Neural progenitor cell (in vitro differentiated cells): ENCODE measurements around the gene AUTS2. TPM values are rescaled to one million over a fixed set of nuclear protein-coding genes. Genes with fewer than 3 reads are reported as not detected.

Experiments used
- DNase-seq: peaks from one replicate; pipeline ENCODE4 v3.0.0-alpha.2; 2016; ENCODE audit warnings: low spot score
- H2AFZ ChIP-seq: fragments of 200-600 bp; sonication (generic); replicated peaks from 2 replicates; pipeline ENCODE4 v1.6.1; 2016; ENCODE audit warnings: antibody characterized with exemption
- H3F3A ChIP-seq: fragments of 200-600 bp; sonication (generic); 2 replicates; pipeline ENCODE4 v1.6.1; 2016; ENCODE audit warnings: antibody characterized with exemption, low read depth
- H3K27ac ChIP-seq: fragments of 200-600 bp; sonication (generic); 2 replicates; pipeline ENCODE4 v1.5.1; 2016; ENCODE audit warnings: mild to moderate bottlenecking
- H3K27me3 ChIP-seq: fragments of 200-600 bp; sonication (generic); 2 replicates; pipeline ENCODE4 v1.6.1; 2016; ENCODE audit warnings: mild to moderate bottlenecking, moderate library complexity
- H3K36me3 ChIP-seq: fragments of 200-600 bp; sonication (generic); 2 replicates; pipeline ENCODE4 v1.5.1; 2016
- H3K4me1 ChIP-seq: fragments of 200-600 bp; sonication (generic); 2 replicates; pipeline ENCODE4 v1.6.1; 2016; ENCODE audit warnings: mixed run types
- H3K4me2 ChIP-seq: fragments of 200-600 bp; sonication (generic); 2 replicates; pipeline ENCODE4 v1.6.1; 2016
- H3K4me3 ChIP-seq: fragments of 200-600 bp; sonication (generic); 2 replicates; pipeline ENCODE4 v1.5.1; 2016
- H3K79me2 ChIP-seq: fragments of 200-600 bp; sonication (generic); 2 replicates; pipeline ENCODE4 v1.6.1; 2016; ENCODE audit warnings: low read depth
- H3K9ac ChIP-seq: fragments of 200-600 bp; sonication (generic); 2 replicates; pipeline ENCODE4 v1.6.1; 2016
- H3K9me3 ChIP-seq: fragments of 200-600 bp; sonication (generic); 2 replicates; pipeline ENCODE4 v1.5.1; 2016; ENCODE audit warnings: low read depth
- H4K20me1 ChIP-seq: fragments of 200-600 bp; sonication (generic); 2 replicates; pipeline ENCODE4 v1.6.1; 2016; ENCODE audit warnings: low read depth
- H3K27ac Mint-ChIP-seq: 3 replicates; pipeline ENCODE4 v1.8.0; 2021; ENCODE audit warnings: mixed read lengths
- H3K27me3 Mint-ChIP-seq: 2 replicates; pipeline ENCODE4 v1.8.0; 2022; ENCODE audit warnings: low read depth, mild to moderate bottlenecking, inconsistent platforms, moderate library complexity, mixed read lengths; ENCODE audit not compliant: insufficient read depth
- H3K36me3 Mint-ChIP-seq: 3 replicates; pipeline ENCODE4 v1.8.0; 2021; ENCODE audit warnings: mixed read lengths
- H3K4me1 Mint-ChIP-seq: 3 replicates; pipeline ENCODE4 v1.8.0; 2021; ENCODE audit warnings: mixed read lengths
- H3K4me3 Mint-ChIP-seq: 3 replicates; pipeline ENCODE4 v1.8.0; 2021; ENCODE audit warnings: mild to moderate bottlenecking, moderate library complexity, mixed read lengths
- H3K9me3 Mint-ChIP-seq: 3 replicates; pipeline ENCODE4 v1.8.0; 2020; ENCODE audit warnings: mixed read lengths
- CTCF ChIP-seq: fragments of 200-600 bp; sonication (generic); IDR thresholded peaks from 2 replicates; pipeline ENCODE4 v1.5.1; 2017; ENCODE audit warnings: antibody characterized with exemption, mild to moderate bottlenecking
- EZH2 ChIP-seq: fragments of 200-600 bp; sonication (generic); IDR thresholded peaks from 2 replicates; pipeline ENCODE4 v1.6.1; 2017; ENCODE audit warnings: antibody characterized with exemption, mild to moderate bottlenecking, moderate library complexity
- EZH2phosphoT487 ChIP-seq: fragments of 200-600 bp; sonication (generic); IDR thresholded peaks from 2 replicates; pipeline ENCODE4 v1.6.1; 2017; ENCODE audit warnings: antibody characterized with exemption
- total RNA-seq: library from RNA; depleted of rRNA; stranded (reverse); fragments of >200 nt; gene quantifications from 2 replicates; pipeline ENCODE4 v1.2.3, GENCODE V29; 2015; ENCODE audit warnings: low replicate concordance

The AUTS2 gene
- total RNA-seq, 1 donor from 2014 or later, result 50.0 TPM

- H3K9me3 Mint-ChIP-seq, result no peaks in the 10 kb centered on the region
- no peaks in the 10 kb centered on the region for H3K27me3 Mint-ChIP-seq
- no peak for DNase-seq
- Histone ChIP-seq H3K79me2 (no peaks in the 10 kb centered on the region), H3K4me3 (no peak overlapping the region), H3F3A (no peaks in the 10 kb centered on the region), H3K9ac (no peak overlapping the region), H3K4me1 (peaks cover 8% of the 10 kb centered on the region), H3K27ac (no peak overlapping the region), H2AFZ (no peak overlapping the region), H3K4me2 (no peak overlapping the region), H3K36me3 (no peaks in the 10 kb centered on the region), H3K27me3 (peaks cover 28% of the 10 kb centered on the region), H4K20me1 (no peaks in the 10 kb centered on the region), H3K9me3 (no peaks in the 10 kb centered on the region)
- H3K4me3 Mint-ChIP-seq, result no peak overlapping the region
- no peaks in the 10 kb centered on the region for H3K36me3 Mint-ChIP-seq
- TF ChIP-seq EZH2phosphoT487 (no peak), EZH2 (no peak), CTCF (no peak)
- no peak overlapping the region for H3K27ac Mint-ChIP-seq
- peaks cover 32% of the 10 kb centered on the region for H3K4me1 Mint-ChIP-seq
These were observed 584.2 kb downstream of the AUTS2 start for GRCh38 chr7:70182521-70182920.

DNA sequence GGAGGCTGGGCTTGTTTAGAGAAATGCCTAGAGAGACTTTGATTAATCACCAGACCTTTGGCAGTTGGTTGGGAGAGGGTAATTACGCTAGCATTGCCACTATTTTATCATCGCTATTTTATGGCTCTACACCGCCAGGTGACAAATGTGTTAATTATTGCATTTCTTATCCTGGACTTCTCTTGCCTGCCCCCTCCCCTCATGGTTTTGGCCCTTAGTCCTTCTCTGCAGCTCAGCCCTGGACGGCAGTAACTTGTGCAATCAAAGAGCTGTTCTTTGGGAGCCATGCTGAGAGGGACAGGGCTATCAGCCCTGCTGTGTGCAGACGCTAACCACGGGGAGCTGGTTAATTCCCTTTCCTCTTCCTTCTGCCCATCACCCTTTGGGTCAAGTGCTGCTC, 585.0 kb downstream of the AUTS2 start:
- H3K9ac ChIP-seq, result no peak overlapping the region
- Mint-ChIP-seq H3K9me3 (no peaks in the 10 kb centered on the region), H3K27ac (peak overlapping the region; percentile 30), H3K36me3 (no peaks in the 10 kb centered on the region), H3K4me3 (no peak overlapping the region), H3K4me1 (peaks cover 32% of the 10 kb centered on the region), H3K27me3 (peaks cover under 1% of the 10 kb centered on the region)
- H3K27ac ChIP-seq, result no peak overlapping the region
- peak; percentile 43 for DNase-seq
- H3K36me3 ChIP-seq, result no peaks in the 10 kb centered on the region
- no peaks in the 10 kb centered on the region for H3F3A ChIP-seq
- no peaks in the 10 kb centered on the region for H3K9me3 ChIP-seq
- H3K4me3 ChIP-seq, result no peak overlapping the region
- peaks cover 28% of the 10 kb centered on the region for H3K27me3 ChIP-seq
- no peaks in the 10 kb centered on the region for H4K20me1 ChIP-seq
- no peak overlapping the region for H3K4me2 ChIP-seq
- no peak for TF ChIP-seq EZH2phosphoT487
- peaks cover 8% of the 10 kb centered on the region for H3K4me1 ChIP-seq
- no peak overlapping the region for H2AFZ ChIP-seq
- H3K79me2 ChIP-seq, result no peaks in the 10 kb centered on the region

DNA sequence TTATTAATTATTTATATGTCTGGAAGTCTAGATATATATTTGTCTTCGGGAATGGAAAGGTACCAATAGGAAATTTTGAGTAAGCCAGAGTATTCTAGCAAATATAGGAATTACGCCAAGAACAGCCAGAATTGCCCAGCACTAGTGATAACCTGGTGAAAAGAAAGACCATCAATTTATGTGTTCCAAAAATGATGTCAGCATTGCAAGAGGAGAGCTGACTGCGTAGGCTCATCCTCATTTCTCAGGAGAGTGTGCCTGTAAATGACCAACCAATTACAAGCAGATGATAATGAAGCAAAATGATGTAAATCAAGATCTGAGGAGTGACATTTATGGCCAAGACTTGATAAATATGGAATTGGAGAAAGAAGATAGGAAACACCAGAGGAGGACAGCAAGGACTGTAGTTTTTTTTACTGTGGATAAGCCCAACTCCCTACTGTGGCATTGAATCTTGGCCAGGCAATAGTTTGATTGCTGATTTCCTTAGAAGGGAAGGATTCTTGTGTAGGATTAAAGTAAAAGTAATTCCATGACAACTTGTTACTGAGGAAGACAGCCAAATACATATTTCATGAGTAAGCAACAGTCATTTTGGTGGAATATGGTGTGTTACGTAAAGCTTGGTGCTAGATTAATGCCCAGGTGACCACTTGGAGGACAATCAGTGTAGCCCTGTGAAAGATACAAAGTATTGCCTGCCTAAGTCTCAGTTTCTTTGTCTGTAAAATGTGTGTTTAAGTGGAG, 590.8 kb downstream of the AUTS2 start:
- Mint-ChIP-seq H3K9me3 (peaks cover 21% of the 10 kb centered on the region), H3K4me3 (no peak overlapping the region), H3K36me3 (peaks cover 4% of the 10 kb centered on the region), H3K27me3 (peaks cover 3% of the 10 kb centered on the region), H3K4me1 (peaks cover 7% of the 10 kb centered on the region), H3K27ac (no peak overlapping the region)
- H3K9ac ChIP-seq, result no peak overlapping the region
- H4K20me1 ChIP-seq, result no peaks in the 10 kb centered on the region
- no peaks in the 10 kb centered on the region for H3K36me3 ChIP-seq
- H3K27ac ChIP-seq, result no peak overlapping the region
- H3K4me2 ChIP-seq, result no peak overlapping the region
- no peak overlapping the region for H2AFZ ChIP-seq
- no peaks in the 10 kb centered on the region for H3F3A ChIP-seq
- H3K79me2 ChIP-seq, result no peaks in the 10 kb centered on the region
- no peak for DNase-seq
- H3K4me1 ChIP-seq, result peaks cover 3% of the 10 kb centered on the region
- TF ChIP-seq EZH2phosphoT487, result no peak
- no peak for TF ChIP-seq EZH2
- no peak for TF ChIP-seq CTCF
- H3K9me3 ChIP-seq, result peaks cover 6% of the 10 kb centered on the region
- peaks cover 15% of the 10 kb centered on the region for H3K27me3 ChIP-seq
- no peak overlapping the region for H3K4me3 ChIP-seq

DNA sequence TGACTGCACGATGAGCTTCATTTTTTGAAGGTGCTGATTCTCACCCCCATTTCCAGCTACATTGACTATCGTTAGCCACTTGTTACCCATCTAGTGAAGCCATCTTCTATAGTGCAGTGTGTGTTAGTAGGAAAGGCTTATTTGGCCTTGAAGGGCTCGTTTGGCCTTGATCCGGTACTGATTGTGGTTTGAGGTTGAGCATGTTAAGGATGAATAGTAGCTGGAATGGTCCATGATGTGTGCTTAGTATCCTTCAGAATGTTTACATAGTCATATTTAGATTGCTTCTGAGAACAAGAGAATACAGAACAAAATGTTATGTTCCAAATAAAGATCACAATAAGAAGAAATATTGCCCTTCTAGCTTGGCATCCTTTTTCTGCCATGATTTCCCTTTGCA, 591.5 kb downstream of the AUTS2 start:
- H3K4me1 ChIP-seq, result peaks cover 3% of the 10 kb centered on the region
- TF ChIP-seq CTCF, result no peak
- H3K27me3 Mint-ChIP-seq, result peaks cover 4% of the 10 kb centered on the region
- H3K36me3 ChIP-seq, result no peaks in the 10 kb centered on the region
- H4K20me1 ChIP-seq, result no peaks in the 10 kb centered on the region
- no peak overlapping the region for H3K9ac ChIP-seq
- no peak overlapping the region for H3K4me3 Mint-ChIP-seq
- no peak overlapping the region for H3K27ac ChIP-seq
- H3K27me3 ChIP-seq, result peaks cover 8% of the 10 kb centered on the region
- H3K9me3 Mint-ChIP-seq, result peaks cover 21% of the 10 kb centered on the region
- H2AFZ ChIP-seq, result no peak overlapping the region
- peaks cover 4% of the 10 kb centered on the region for H3K36me3 Mint-ChIP-seq
- no peak overlapping the region for H3K4me2 ChIP-seq
- H3K4me1 Mint-ChIP-seq, result peaks cover 2% of the 10 kb centered on the region
- DNase-seq, result no peak
- no peaks in the 10 kb centered on the region for H3F3A ChIP-seq
- no peak overlapping the region for H3K4me3 ChIP-seq
- H3K9me3 ChIP-seq, result peaks cover 6% of the 10 kb centered on the region
- H3K27ac Mint-ChIP-seq, result no peak overlapping the region
- H3K79me2 ChIP-seq, result no peaks in the 10 kb centered on the region
